OCI-LY3 (cell line): ENCODE measurements around the gene KCNJ8.

Experiments
- CTCF ChIP-seq: fragments of 200-600, 300-600 bp; sonication (generic); IDR thresholded peaks from 2 replicates; pipeline ENCODE4 v1.5.1; 2014; ENCODE audit warnings: antibody characterized with exemption, low read length, low read depth
- EZH2phosphoT487 ChIP-seq: fragments of 200-600 bp; shearing (Covaris generic); IDR thresholded peaks from 2 replicates; pipeline ENCODE4 v1.6.1; 2018; ENCODE audit warnings: antibody characterized with exemption, mixed run types, low read depth

- no peak for TF ChIP-seq CTCF
- TF ChIP-seq EZH2phosphoT487 = no peak
These were observed 41.0 kb upstream of the KCNJ8 start for GRCh38 chr12:21815306-21816062.
